SK-N-SH treated with all-trans-retinoic acid at 6 μM for 48 hours (cell line): ENCODE data around the gene SUGCT.
"Not testable (repeated sequence)": the region's sequence is repeated elsewhere in the genome, so short reads cannot be mapped to it uniquely, and the experiment has no call there.

Experiments
- ATAC-seq: fragments of 200-7000 bp; cut with Tn5 transposase; 3 replicates; pipeline ENCODE4 v1.9.1; 2020; ENCODE audit warnings: mild to moderate bottlenecking, moderate library complexity
- ARNTL ChIP-seq: fragments of 450-650 bp; formaldehyde crosslinking; IDR thresholded peaks from 2 replicates; pipeline ENCODE4 v1.5.0; 2020; ENCODE audit warnings: low read depth, mild to moderate bottlenecking, moderate library complexity, borderline replicate concordance
- BACH2 ChIP-seq: fragments of 250-450 bp; sonication (Bioruptor Pico); IDR thresholded peaks from 2 replicates; pipeline ENCODE4 v1.9.0; 2021; ENCODE audit warnings: mild to moderate bottlenecking, borderline replicate concordance
- CSDC2 ChIP-seq: fragments of 250-450 bp; sonication (Bioruptor Pico); IDR thresholded peaks from 2 replicates; pipeline ENCODE4 v1.5.0; 2020; ENCODE audit warnings: mild to moderate bottlenecking, moderate library complexity
- CSRNP3 ChIP-seq: fragments of 250-450 bp; sonication (Bioruptor Pico); IDR thresholded peaks from 2 replicates; pipeline ENCODE4 v1.5.1; 2021; ENCODE audit warnings: mild to moderate bottlenecking, moderate library complexity
- ISL1 ChIP-seq: fragments of 250-450 bp; sonication (Bioruptor Pico); IDR thresholded peaks from 2 replicates; pipeline ENCODE4 v2.1.2; 2022; ENCODE audit warnings: mild to moderate bottlenecking, moderate library complexity
- OSR1 ChIP-seq: fragments of 250-450 bp; sonication (Bioruptor Pico); IDR thresholded peaks from 2 replicates; pipeline ENCODE4 v1.8.0; 2022; ENCODE audit warnings: moderate library complexity, mild to moderate bottlenecking, inconsistent platforms
- POU6F1 ChIP-seq: fragments of 250-450 bp; sonication (Bioruptor Pico); IDR thresholded peaks from 2 replicates; pipeline ENCODE4 v1.8.0; 2021; ENCODE audit warnings: low read depth, mild to moderate bottlenecking, moderate library complexity, borderline replicate concordance
- PPARA ChIP-seq: fragments of 250-450 bp; sonication (Bioruptor Pico); IDR thresholded peaks from 2 replicates; pipeline ENCODE4 v1.5.0; 2020; ENCODE audit warnings: mild to moderate bottlenecking, borderline replicate concordance
- RARB ChIP-seq: fragments of 250-450 bp; sonication (Bioruptor Pico); IDR thresholded peaks from 2 replicates; pipeline ENCODE4 v1.8.0; 2021; ENCODE audit warnings: mild to moderate bottlenecking, moderate library complexity
- TCF4 ChIP-seq: fragments of 250-450 bp; sonication (Bioruptor Pico); IDR thresholded peaks from 2 replicates; pipeline ENCODE4 v1.8.0; 2021; ENCODE audit warnings: mild to moderate bottlenecking, moderate library complexity, borderline replicate concordance
- ZC3H10 ChIP-seq: fragments of 250-450 bp; sonication (Bioruptor Pico); IDR thresholded peaks from 2 replicates; pipeline ENCODE4 v1.5.1; 2021; ENCODE audit warnings: mild to moderate bottlenecking, moderate library complexity
- ZFP3 ChIP-seq: fragments of 250-450 bp; sonication (Bioruptor Pico); IDR thresholded peaks from 2 replicates; pipeline ENCODE4 v1.5.0; 2020; ENCODE audit warnings: mild to moderate bottlenecking, moderate library complexity
- ZNF8 ChIP-seq: fragments of 450-650 bp; formaldehyde crosslinking; IDR thresholded peaks from 2 replicates; pipeline ENCODE4 v1.5.0; 2020; ENCODE audit warnings: mild to moderate bottlenecking, moderate library complexity
- TF ChIP-seq, protein P1 (sequence below): fragments of 250-450 bp; sonication (Bioruptor Pico); IDR thresholded peaks from 2 replicates; pipeline ENCODE4 v1.8.0; 2020; ENCODE audit warnings: mild to moderate bottlenecking, moderate library complexity, borderline replicate concordance
- TF ChIP-seq, protein P2 (sequence below): fragments of 250-450 bp; sonication (Bioruptor Pico); IDR thresholded peaks from 2 replicates; pipeline ENCODE4 v1.5.1; 2020; ENCODE audit warnings: low read depth, mild to moderate bottlenecking, moderate library complexity
- TF ChIP-seq, protein P3 (sequence below): fragments of 250-450 bp; sonication (Bioruptor Pico); IDR thresholded peaks from 2 replicates; pipeline ENCODE4 v1.5.0; 2020; ENCODE audit warnings: mild to moderate bottlenecking, moderate library complexity

Gene SUGCT

GRCh38 chr7:40595832-40596231 is 461.0 kb downstream of the SUGCT start (continued):
- no peak for TF ChIP-seq POU6F1 (CRISPR knock-in tag)
- TF ChIP-seq TCF4 (CRISPR knock-in tag) = no peak
- no peak for TF ChIP-seq PPARA

GRCh38 chr7:40597517-40597916 is 462.7 kb downstream of the SUGCT start:
- ATAC-seq = no peak
- TF ChIP-seq RARB (CRISPR knock-in tag) (0 out of 2 replicates have a peak, but pooled peaks have one; percentile 62), PPARA (no peak)
- TF ChIP-seq, all 23 proteins: peak for 1

- no peak for TF ChIP-seq PPARA
- TF ChIP-seq, protein P1, sequence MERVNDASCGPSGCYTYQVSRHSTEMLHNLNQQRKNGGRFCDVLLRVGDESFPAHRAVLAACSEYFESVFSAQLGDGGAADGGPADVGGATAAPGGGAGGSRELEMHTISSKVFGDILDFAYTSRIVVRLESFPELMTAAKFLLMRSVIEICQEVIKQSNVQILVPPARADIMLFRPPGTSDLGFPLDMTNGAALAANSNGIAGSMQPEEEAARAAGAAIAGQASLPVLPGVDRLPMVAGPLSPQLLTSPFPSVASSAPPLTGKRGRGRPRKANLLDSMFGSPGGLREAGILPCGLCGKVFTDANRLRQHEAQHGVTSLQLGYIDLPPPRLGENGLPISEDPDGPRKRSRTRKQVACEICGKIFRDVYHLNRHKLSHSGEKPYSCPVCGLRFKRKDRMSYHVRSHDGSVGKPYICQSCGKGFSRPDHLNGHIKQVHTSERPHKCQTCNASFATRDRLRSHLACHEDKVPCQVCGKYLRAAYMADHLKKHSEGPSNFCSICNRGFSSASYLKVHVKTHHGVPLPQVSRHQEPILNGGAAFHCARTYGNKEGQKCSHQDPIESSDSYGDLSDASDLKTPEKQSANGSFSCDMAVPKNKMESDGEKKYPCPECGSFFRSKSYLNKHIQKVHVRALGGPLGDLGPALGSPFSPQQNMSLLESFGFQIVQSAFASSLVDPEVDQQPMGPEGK (CRISPR knock-in tag) = no peak
- no peak for ATAC-seq
These were observed 464.1 kb downstream of the SUGCT start for GRCh38 chr7:40598915-40599314.

DNA sequence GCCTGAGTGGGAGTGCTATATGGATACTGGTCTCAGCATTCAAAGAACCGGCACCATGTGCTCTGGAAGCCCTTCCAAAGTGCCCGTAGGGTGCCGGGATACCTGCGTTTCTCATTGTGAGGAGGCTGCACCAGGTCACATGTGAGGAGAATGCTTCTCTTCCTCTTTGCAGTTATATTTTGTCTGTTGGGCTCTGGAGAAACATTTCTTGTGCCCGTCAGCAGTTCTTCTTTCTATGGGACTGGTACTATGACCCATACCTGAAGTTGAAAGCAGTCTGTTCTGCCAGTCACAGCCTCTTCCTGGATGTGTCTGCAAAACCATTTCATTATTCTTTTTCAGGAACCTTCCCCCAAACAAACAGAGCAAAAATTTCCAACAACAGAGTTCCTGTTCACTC is 465.0 kb downstream of the SUGCT start:
- ATAC-seq = no peak
- no peak for TF ChIP-seq CSRNP3 (CRISPR knock-in tag)
- TF ChIP-seq, protein P2, sequence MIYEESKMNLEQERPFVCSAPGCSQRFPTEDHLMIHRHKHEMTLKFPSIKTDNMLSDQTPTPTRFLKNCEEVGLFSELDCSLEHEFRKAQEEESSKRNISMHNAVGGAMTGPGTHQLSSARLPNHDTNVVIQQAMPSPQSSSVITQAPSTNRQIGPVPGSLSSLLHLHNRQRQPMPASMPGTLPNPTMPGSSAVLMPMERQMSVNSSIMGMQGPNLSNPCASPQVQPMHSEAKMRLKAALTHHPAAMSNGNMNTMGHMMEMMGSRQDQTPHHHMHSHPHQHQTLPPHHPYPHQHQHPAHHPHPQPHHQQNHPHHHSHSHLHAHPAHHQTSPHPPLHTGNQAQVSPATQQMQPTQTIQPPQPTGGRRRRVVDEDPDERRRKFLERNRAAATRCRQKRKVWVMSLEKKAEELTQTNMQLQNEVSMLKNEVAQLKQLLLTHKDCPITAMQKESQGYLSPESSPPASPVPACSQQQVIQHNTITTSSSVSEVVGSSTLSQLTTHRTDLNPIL = no peak
- no peak for TF ChIP-seq CSDC2 (CRISPR knock-in tag)

DNA sequence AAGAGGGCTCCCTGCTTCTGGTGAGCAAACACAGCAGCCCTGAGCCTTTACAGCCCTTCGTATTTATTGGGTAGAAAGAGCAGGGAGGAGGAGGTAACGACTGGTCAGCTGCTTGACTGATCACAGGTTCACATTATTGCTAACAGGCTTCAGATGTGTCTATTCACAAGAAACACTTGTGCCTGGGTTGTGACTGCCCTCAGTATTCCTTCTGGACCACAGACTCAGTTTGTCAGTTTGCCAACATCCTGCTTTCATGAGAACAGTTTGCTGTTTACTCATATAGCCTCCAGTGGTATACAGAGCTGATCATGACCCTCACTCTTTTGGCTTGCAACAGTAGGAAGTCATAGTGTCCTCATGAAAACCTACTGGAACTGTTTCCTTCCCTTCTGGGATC is 467.5 kb downstream of the SUGCT start:
- not testable (repeated sequence) for ATAC-seq

GRCh38 chr7:40604601-40605438 is 470.0 kb downstream of the SUGCT start:
- ATAC-seq = peak; percentile 64
- TF ChIP-seq, protein P3, sequence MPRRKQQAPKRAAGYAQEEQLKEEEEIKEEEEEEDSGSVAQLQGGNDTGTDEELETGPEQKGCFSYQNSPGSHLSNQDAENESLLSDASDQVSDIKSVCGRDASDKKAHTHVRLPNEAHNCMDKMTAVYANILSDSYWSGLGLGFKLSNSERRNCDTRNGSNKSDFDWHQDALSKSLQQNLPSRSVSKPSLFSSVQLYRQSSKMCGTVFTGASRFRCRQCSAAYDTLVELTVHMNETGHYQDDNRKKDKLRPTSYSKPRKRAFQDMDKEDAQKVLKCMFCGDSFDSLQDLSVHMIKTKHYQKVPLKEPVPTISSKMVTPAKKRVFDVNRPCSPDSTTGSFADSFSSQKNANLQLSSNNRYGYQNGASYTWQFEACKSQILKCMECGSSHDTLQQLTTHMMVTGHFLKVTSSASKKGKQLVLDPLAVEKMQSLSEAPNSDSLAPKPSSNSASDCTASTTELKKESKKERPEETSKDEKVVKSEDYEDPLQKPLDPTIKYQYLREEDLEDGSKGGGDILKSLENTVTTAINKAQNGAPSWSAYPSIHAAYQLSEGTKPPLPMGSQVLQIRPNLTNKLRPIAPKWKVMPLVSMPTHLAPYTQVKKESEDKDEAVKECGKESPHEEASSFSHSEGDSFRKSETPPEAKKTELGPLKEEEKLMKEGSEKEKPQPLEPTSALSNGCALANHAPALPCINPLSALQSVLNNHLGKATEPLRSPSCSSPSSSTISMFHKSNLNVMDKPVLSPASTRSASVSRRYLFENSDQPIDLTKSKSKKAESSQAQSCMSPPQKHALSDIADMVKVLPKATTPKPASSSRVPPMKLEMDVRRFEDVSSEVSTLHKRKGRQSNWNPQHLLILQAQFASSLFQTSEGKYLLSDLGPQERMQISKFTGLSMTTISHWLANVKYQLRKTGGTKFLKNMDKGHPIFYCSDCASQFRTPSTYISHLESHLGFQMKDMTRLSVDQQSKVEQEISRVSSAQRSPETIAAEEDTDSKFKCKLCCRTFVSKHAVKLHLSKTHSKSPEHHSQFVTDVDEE (CRISPR knock-in tag) = no peak
- TF ChIP-seq, protein P1 (CRISPR knock-in tag) = no peak
- TF ChIP-seq RARB (CRISPR knock-in tag) (no peak), ZC3H10 (CRISPR knock-in tag) (no peak), CSDC2 (CRISPR knock-in tag) (no peak), OSR1 (no peak), CSRNP3 (CRISPR knock-in tag) (no peak), ZFP3 (no peak), ZNF8 (CRISPR knock-in tag) (no peak), BACH2 (CRISPR knock-in tag) (no peak), ARNTL (CRISPR knock-in tag) (no peak), ISL1 (no peak)
- TF ChIP-seq, protein P2 = no peak
